Colonic mucosa (tissue), 4 donors: ENCODE measurements around the gene INHBB. TPM values are rescaled to one million over a fixed set of nuclear protein-coding genes. Genes with fewer than 3 reads are reported as not detected.

ENCODE experiments used
- DNase-seq: peaks from one replicate; pipeline ENCODE4 v3.0.0-alpha.2; 2020
- H3K27ac ChIP-seq: fragments of 200-600 bp; one replicate; pipeline ENCODE4 v1.8.0; 2021
- H3K27me3 ChIP-seq: fragments of 200-600 bp; one replicate; pipeline ENCODE4 v1.8.0; 2021
- H3K36me3 ChIP-seq: fragments of 200-600 bp; one replicate; pipeline ENCODE4 v1.8.0; 2021
- H3K4me1 ChIP-seq: fragments of 200-600 bp; one replicate; pipeline ENCODE4 v1.8.0; 2021; ENCODE audit warnings: mild to moderate bottlenecking
- H3K4me3 ChIP-seq: fragments of 200-600 bp; one replicate; pipeline ENCODE4 v1.8.0; 2021
- H3K9ac ChIP-seq, 2 donors: one replicate each; pipeline ENCODE4 v1.7.0; 2013; ENCODE audit warnings: control low read depth in 2 of 2, low read depth in 2 of 2, low read length in 2 of 2
- H3K9me3 ChIP-seq: fragments of 200-600 bp; one replicate; pipeline ENCODE4 v1.8.0; 2021
- CTCF ChIP-seq: fragments of 200-600 bp; IDR thresholded peaks from one replicate; pipeline ENCODE4 v1.8.0; 2022; ENCODE audit warnings: antibody characterized with exemption, mild to moderate bottlenecking
- intact Hi-C: fragments of 100-400 bp; cut with DNase I; formaldehyde crosslinking; loops from one replicate; pipeline ENCODE4 v1.14.1; 2022
- total RNA-seq, 2 donors: library from RNA; stranded (reverse); fragmentation: NEBNext Ultra II Directional in 1 of 2; extraction: Animal tissue kit (Norgen Biotek cat#: 25700) in 1 of 2; gene quantifications; one replicate each; pipeline ENCODE4 v1.2.1, GENCODE V29; 2021
- donor health status: healthy.
- donor health status: DM: no; HTN: no; CAD: no.
- donor health status: DM: no; HTN: no; CAD: no.

The INHBB gene
- total RNA-seq, 2 donors from 2014 or later, result 0.30 to 3.1 TPM

DNA sequence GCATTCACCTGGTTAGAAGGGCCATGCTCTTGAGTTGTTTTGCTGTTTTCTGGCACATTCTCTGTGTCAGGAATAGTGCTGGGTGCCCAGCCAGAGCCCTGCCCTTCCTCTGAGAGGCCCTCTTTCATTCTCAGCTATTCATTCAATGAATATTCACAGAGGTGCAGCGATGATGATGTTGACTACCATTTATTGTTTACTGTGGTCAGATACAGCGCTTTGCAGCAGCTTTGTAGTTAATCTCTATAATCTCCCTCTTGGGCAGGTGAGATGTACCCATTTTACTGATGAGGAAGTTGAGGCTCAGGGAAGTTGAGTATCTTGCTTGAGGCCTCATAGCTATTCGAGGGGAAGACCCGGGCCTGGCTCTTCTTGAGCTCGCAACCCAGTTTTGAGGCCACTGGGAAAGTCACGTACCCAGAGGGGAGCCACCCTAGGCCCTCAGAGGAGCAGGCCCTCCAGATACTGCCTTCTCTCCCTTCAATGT is 9.9 kb downstream of the INHBB start:
- no peak overlapping the region for H3K27ac ChIP-seq
- no peaks in the 10 kb centered on the region for H3K36me3 ChIP-seq
- no peak for TF ChIP-seq CTCF
- H3K4me1 ChIP-seq, result no peaks in the 10 kb centered on the region
- DNase-seq, result no peak
- no peaks in the 10 kb centered on the region for H3K9me3 ChIP-seq
- H3K4me3 ChIP-seq, result no peak overlapping the region
- intact Hi-C loops, result no loop called here
- H3K9ac ChIP-seq, result no peak overlapping the region
- no peaks in the 10 kb centered on the region for H3K27me3 ChIP-seq

GRCh38 chr2:120357768-120358167 is 11.8 kb downstream of the INHBB start:
- Histone ChIP-seq H3K36me3 (no peaks in the 10 kb centered on the region), H3K4me3 (no peak overlapping the region), H3K27ac (no peak overlapping the region), H3K27me3 (no peaks in the 10 kb centered on the region), H3K9ac (no peak overlapping the region), H3K4me1 (no peaks in the 10 kb centered on the region), H3K9me3 (no peaks in the 10 kb centered on the region)
- DNase-seq, result no peak
- TF ChIP-seq CTCF, result no peak
- intact Hi-C loops, result no loop called here

- no peak for TF ChIP-seq CTCF
- Histone ChIP-seq H3K36me3 (no peaks in the 10 kb centered on the region), H3K27ac (no peak overlapping the region), H3K9me3 (no peaks in the 10 kb centered on the region), H3K4me1 (no peaks in the 10 kb centered on the region), H3K27me3 (no peaks in the 10 kb centered on the region), H3K9ac (no peak overlapping the region), H3K4me3 (no peak overlapping the region)
- intact Hi-C loops, result no loop called here
- DNase-seq, result no peak
Measured at GRCh38 chr2:120358734-120359465, 13.0 kb downstream of the INHBB start.

GRCh38 chr2:120360307-120360855 is 14.4 kb downstream of the INHBB start:
- no peaks in the 10 kb centered on the region for H3K4me1 ChIP-seq
- no peak overlapping the region for H3K9ac ChIP-seq
- no peaks in the 10 kb centered on the region for H3K9me3 ChIP-seq
- H3K36me3 ChIP-seq, result no peaks in the 10 kb centered on the region
- intact Hi-C loops, result no loop called here
- no peak overlapping the region for H3K4me3 ChIP-seq
- no peak for TF ChIP-seq CTCF
- no peak for DNase-seq
- H3K27me3 ChIP-seq, result no peaks in the 10 kb centered on the region
- H3K27ac ChIP-seq, result no peak overlapping the region

DNA sequence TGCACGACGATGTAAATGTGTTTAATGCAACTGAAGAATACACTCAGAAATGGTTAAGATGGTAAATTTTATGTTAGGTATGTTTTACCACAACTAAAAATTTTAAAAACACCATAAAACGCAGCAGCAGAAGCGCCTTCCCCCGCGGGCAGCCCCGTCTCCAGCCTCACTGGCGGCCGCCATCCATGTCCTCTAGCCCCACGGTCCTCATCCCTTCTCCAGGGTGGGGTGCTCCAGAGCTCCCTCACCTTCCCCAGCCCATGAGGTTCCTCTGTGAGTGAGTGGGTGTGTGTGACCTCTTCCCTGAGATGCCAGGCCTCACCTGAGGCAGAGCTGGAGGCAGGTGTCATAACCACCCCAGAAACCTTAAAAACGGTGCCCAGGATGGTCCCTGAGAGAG is 17.0 kb downstream of the INHBB start:
- Histone ChIP-seq H3K9me3 (no peaks in the 10 kb centered on the region), H3K36me3 (no peaks in the 10 kb centered on the region), H3K27me3 (no peaks in the 10 kb centered on the region), H3K9ac (no peak overlapping the region), H3K4me3 (no peak overlapping the region), H3K27ac (no peak overlapping the region), H3K4me1 (no peaks in the 10 kb centered on the region)
- no peak for TF ChIP-seq CTCF
- intact Hi-C loops, result no loop called here
- DNase-seq, result no peak
